Retinal pigment epithelial cell (primary cell): ENCODE results near the gene MEIOSIN.

Experiments
- DNase-seq: peaks from one replicate; pipeline ENCODE4 v3.0.0-alpha.2; 2010; ENCODE audit warnings: low read depth
- H3K4me3 ChIP-seq: 2 replicates; pipeline ENCODE4 v1.5.1; 2011; ENCODE audit warnings: mild to moderate bottlenecking, low read length, control low read depth, moderate library complexity
- CTCF ChIP-seq: conservative IDR thresholded peaks from 2 replicates; pipeline ENCODE4 v1.5.1; 2011; ENCODE audit warnings: low read depth, low read length, control low read depth, inconsistent platforms

Gene MEIOSIN

GRCh38 chr19:45701676-45702075 lies 31.6 kb upstream of the MEIOSIN start:
- no peak for TF ChIP-seq CTCF
- no peak overlapping the region for H3K4me3 ChIP-seq
- no peak for DNase-seq

GRCh38 chr19:45705115-45705514 lies 28.1 kb upstream of the MEIOSIN start:
- H3K4me3 ChIP-seq, result no peak overlapping the region
- TF ChIP-seq CTCF, result no peak
- DNase-seq, result no peak

- H3K4me3 ChIP-seq, result no peak overlapping the region
- no peak for TF ChIP-seq CTCF
- no peak for DNase-seq
Observed at GRCh38 chr19:45705710-45706415, 27.4 kb upstream of the MEIOSIN start.

GRCh38 chr19:45710356-45711130 lies 22.7 kb upstream of the MEIOSIN start:
- TF ChIP-seq CTCF, result no peak

GRCh38 chr19:45711851-45712698 lies 21.2 kb upstream of the MEIOSIN start:
- no peak for TF ChIP-seq CTCF
- no peak for DNase-seq
- H3K4me3 ChIP-seq, result no peak overlapping the region

More at GRCh38 chr19:45710356-45711130, 22.7 kb upstream of the MEIOSIN start:
- no peak for DNase-seq
- H3K4me3 ChIP-seq, result no peak overlapping the region

- no peak for TF ChIP-seq CTCF
- no peak for DNase-seq
- H3K4me3 ChIP-seq, result no peak overlapping the region
Observed at GRCh38 chr19:45712699-45713067, 20.6 kb upstream of the MEIOSIN start.
